ENCODE data around the gene NEK6.

The NEK6 gene

GRCh38 chr9:124399968-124400940 lies 142.5 kb downstream of the NEK6 start:
- DNase-seq (ENCODE audit: low spot score): no peak

Data from HuH-7 (cell line).